Sigmoid colon (tissue), 4 donors: Measurements from ENCODE around the gene NMNAT3.

ENCODE experiments used
- EP300 ChIP-seq, 4 donors: sonication (generic); formaldehyde crosslinking; IDR thresholded peaks; one replicate each; pipeline ENCODE4 v1.6.1; 2017; ENCODE audit warnings: antibody characterized with exemption in 4 of 4
- POLR2A ChIP-seq, 2 donors: fragments of 450-650 bp; IDR thresholded peaks; one replicate each; pipeline ENCODE4 v1.6.1; 2016; ENCODE audit warnings: antibody characterized with exemption in 2 of 2, mild to moderate bottlenecking in 2 of 2, moderate library complexity in 2 of 2
- POLR2AphosphoS5 ChIP-seq, 4 donors: sonication (generic); formaldehyde crosslinking; IDR thresholded peaks; one replicate each; pipeline ENCODE4 v1.6.1; 2017; ENCODE audit warnings: antibody characterized with exemption in 4 of 4
- TF ChIP-seq, protein P1 (sequence below), 4 experiments: fragments of 450-650 bp in 3 of 4; fragments of 200-600 bp in 1 of 4; IDR thresholded peaks; one replicate each; pipeline ENCODE4 v1.5.1; 2016 to 2019; ENCODE audit warnings: antibody characterized with exemption in 4 of 4, mild to moderate bottlenecking in 3 of 4, moderate library complexity in 2 of 4

- TF ChIP-seq POLR2A (IDR thresholded peaks at IDR 0.05) (no peak), POLR2AphosphoS5 (IDR thresholded peaks at IDR 0.05) (no peak), EP300 (IDR thresholded peaks at IDR 0.05) (no peak)
- TF ChIP-seq, protein P1, sequence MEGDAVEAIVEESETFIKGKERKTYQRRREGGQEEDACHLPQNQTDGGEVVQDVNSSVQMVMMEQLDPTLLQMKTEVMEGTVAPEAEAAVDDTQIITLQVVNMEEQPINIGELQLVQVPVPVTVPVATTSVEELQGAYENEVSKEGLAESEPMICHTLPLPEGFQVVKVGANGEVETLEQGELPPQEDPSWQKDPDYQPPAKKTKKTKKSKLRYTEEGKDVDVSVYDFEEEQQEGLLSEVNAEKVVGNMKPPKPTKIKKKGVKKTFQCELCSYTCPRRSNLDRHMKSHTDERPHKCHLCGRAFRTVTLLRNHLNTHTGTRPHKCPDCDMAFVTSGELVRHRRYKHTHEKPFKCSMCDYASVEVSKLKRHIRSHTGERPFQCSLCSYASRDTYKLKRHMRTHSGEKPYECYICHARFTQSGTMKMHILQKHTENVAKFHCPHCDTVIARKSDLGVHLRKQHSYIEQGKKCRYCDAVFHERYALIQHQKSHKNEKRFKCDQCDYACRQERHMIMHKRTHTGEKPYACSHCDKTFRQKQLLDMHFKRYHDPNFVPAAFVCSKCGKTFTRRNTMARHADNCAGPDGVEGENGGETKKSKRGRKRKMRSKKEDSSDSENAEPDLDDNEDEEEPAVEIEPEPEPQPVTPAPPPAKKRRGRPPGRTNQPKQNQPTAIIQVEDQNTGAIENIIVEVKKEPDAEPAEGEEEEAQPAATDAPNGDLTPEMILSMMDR (IDR thresholded peaks at IDR 0.05): no peak
These were observed 99.9 kb downstream of the NMNAT3 start for GRCh38 chr3:139577909-139578308.
